ENCODE data around the gene USP10. TPM values are rescaled to one million over a fixed set of nuclear protein-coding genes. Genes with fewer than 3 reads are reported as not detected.

The USP10 gene
- polyA plus RNA-seq, 6 donors from 2014 or later, result 69.4 to 103 (median 96.4) TPM

DNA sequence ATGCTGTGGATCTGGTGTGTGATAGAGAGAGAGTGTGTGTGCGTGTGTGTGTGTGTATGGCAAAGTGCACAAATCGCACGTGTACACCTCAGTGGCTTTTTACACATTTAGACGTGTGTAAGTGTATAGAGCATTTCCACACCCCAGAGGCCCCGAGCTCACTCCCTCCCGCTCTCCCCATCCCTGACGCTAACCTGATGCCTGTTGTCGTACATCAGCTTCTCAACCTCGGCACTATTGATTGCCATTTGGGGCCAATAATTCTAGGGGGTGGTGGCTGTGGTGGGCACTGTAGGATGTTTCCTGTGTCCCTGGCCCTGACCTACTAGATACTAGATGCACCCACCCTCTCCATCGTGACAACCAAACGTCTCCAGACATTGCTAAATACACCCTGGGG lies 89.6 kb downstream of the USP10 start:
- no peaks in the 10 kb centered on the region for H3K9me3 Mint-ChIP-seq
- H3K27ac Mint-ChIP-seq, result no peak overlapping the region
- H3K27me3 Mint-ChIP-seq, result no peaks in the 10 kb centered on the region
- H3K4me1 Mint-ChIP-seq, result no peaks in the 10 kb centered on the region
- H3K36me3 Mint-ChIP-seq, result peaks cover 4 to 7% of the 10 kb centered on the region in 2 donors
- ATAC-seq (ENCODE audit: low read depth in 2 of 2) (no peak), DNase-seq (no peak)
- no peak overlapping the region for H3K4me3 Mint-ChIP-seq

DNA sequence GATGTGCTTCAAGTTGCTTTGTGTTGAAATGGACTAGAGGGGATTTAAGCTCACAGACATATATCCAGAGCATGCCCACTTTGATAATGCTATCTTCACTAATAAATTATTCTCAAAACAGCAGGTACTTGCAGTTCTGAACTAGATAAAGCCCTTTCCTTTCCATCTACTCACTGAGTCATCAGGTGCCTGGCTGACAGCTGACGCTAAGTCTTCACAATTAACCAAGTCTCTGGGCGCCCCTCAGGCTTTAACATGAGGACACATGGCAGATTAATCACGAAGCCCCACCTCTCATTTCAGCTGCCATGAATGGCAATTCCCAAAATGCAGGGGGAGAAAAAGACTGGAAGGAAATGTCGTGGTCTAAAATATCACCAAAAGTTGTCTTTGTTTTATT lies 90.5 kb downstream of the USP10 start:
- H3K27me3 Mint-ChIP-seq, result no peaks in the 10 kb centered on the region
- no peaks in the 10 kb centered on the region for H3K4me1 Mint-ChIP-seq
- DNase-seq (no peak), ATAC-seq (ENCODE audit: low read depth in 2 of 2) (no peak)
- H3K27ac Mint-ChIP-seq, result peak overlapping the region in 1 of 6 donors; percentile 69
- no peak overlapping the region for H3K4me3 Mint-ChIP-seq
- H3K36me3 Mint-ChIP-seq, result peaks cover 4 to 7% of the 10 kb centered on the region in 2 donors
- H3K9me3 Mint-ChIP-seq, result no peaks in the 10 kb centered on the region

DNA sequence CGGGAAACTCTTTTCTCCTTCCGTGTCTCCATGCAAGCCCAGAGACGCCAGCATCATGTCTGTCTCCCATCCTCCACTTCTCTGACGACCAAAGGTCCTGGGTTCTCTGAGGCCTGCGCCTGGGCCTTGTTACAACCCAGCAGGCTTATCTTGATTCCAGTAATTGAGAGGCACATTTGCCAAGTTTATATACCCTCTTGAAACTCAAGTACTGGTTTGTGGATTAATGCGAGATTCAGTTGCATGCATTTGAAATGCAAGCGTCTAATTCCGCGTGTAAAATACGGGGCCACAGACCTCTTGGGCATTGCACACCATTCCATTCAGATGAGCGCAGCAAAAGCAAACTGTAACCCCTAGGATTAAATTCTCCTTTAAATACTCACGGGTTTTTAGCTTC lies 91.3 kb downstream of the USP10 start:
- no peak overlapping the region for H3K4me3 Mint-ChIP-seq
- ATAC-seq (ENCODE audit: low read depth in 2 of 2), result no peak
- H3K4me1 Mint-ChIP-seq, result no peaks in the 10 kb centered on the region
- no peak overlapping the region for H3K27ac Mint-ChIP-seq
- H3K9me3 Mint-ChIP-seq, result no peaks in the 10 kb centered on the region
- H3K36me3 Mint-ChIP-seq, result peaks cover 7% of the 10 kb centered on the region in 2 donors
- DNase-seq, result no peak
- no peaks in the 10 kb centered on the region for H3K27me3 Mint-ChIP-seq

DNA sequence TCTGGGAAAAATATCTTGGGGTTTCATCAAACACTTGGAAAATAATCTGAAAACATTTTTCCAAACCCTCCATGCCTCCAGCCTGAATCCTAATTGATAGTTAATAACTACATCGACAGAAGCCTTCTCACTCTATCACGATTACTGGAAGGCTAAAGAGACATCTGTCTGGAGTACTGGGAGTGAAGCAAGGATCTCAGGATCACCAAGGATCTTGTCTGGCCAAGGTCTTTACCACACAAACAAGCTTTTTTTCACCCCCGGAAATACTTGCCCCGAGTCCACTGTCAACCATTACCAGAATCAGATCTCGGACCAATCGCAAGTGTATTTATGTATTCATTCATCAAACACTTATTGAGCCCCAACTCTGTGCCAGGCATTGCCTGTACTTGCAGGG lies 91.7 kb downstream of the USP10 start:
- Mint-ChIP-seq H3K27ac (no peak overlapping the region), H3K36me3 (peaks cover 7 to 10% of the 10 kb centered on the region in 2 donors)

DNA sequence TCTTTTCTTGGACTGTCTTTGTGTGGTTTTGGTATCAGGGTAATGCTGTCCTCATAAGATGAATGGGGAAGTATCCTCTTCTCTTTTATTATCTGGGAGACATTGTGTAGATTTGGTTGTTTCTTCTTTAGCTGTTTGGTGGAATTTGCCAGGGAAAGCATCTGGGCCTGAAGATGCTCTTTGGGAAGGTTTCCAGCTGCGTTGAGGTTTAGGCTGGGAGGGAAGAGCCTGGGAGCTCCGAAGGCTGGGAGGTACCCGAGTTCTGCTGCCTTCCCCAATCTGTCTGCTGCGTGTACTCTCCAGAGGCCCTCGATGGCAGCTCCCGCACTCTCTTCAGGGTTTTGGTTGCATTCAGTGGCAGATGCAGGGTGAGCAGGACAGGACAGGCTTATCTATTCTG lies 94.4 kb downstream of the USP10 start:
- Mint-ChIP-seq H3K4me3 (no peak overlapping the region), H3K9me3 (peaks cover 0 to 4% (median 0%) of the 10 kb centered on the region in 7 donors), H3K4me1 (no peaks in the 10 kb centered on the region), H3K27ac (peak overlapping the region in 1 of 6 donors; percentile 6), H3K36me3 (peaks cover 7 to 10% of the 10 kb centered on the region in 2 donors), H3K27me3 (no peaks in the 10 kb centered on the region)
- ATAC-seq (ENCODE audit: low read depth in 2 of 2), result no peak
- no peak for DNase-seq

More for the DNA sequence above, 91.7 kb downstream of the USP10 start:
- H3K4me1 Mint-ChIP-seq, result no peaks in the 10 kb centered on the region
- no peak overlapping the region for H3K4me3 Mint-ChIP-seq
- no peak for ATAC-seq (ENCODE audit: low read depth in 2 of 2)
- no peaks in the 10 kb centered on the region for H3K9me3 Mint-ChIP-seq
- DNase-seq, result no peak
- H3K27me3 Mint-ChIP-seq, result no peaks in the 10 kb centered on the region

DNA sequence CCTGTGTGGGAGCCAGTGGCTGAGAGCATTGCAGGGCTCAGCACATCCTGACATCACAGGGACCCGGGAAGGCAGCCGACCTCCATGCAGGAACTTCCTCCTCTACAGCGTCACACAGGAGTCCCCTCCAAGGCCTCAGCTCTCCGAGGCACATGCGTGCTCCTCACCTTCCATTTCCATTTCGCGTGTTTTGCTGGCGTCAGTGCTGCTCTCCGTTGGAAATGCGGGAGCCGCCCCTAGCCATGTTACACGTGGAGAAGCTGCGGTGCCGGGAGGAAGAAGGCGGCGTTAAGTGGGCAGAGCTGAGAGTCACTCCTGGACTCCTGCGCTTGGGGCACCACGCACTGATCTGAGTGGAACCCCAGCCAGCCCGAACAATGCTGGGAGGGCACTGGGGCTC lies 94.8 kb downstream of the USP10 start:
- Mint-ChIP-seq H3K36me3 (peaks cover 5 to 10% of the 10 kb centered on the region in 2 donors), H3K4me1 (no peaks in the 10 kb centered on the region), H3K4me3 (no peak overlapping the region), H3K27me3 (no peaks in the 10 kb centered on the region), H3K9me3 (peaks cover 0 to 4% (median 2%) of the 10 kb centered on the region in 7 donors), H3K27ac (no peak overlapping the region)
- no peak for DNase-seq
- no peak for ATAC-seq (ENCODE audit: low read depth in 2 of 2)

DNA sequence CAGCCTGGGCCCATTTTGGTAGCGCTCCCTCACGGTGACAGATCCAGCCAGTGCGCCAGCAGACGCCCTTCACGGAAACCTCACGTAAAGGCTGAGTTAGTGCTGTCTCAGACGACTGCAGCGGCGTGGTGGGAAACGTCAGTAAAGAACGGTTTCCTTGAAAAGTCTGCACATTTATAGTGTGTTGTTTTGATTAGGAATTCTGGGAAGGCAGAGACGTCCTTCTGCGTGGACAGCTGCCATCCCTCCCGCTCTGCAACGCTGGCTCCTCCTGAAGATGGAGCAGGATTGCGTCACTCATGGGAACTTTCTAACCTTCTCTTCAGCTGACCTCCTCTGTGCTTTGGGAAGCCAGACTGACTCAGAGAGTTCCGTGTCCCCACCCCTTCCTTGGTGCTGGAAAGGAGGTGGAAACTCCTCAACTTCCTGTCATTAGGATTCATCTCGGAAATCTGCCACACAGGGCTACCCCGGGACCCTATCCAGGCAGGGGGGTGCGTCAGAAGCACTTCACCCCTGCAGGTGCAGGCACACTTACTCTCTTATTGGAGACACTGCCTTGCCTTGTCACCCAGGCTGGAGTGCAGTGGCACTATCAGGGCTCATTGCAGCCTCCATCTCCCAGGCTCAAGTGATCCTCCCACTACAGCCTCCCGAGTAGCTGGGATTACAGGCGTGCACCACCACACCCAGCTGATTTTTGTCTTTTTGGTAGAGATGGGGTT lies 95.7 kb downstream of the USP10 start:
- DNase-seq (no peak), ATAC-seq (ENCODE audit: low read depth in 2 of 2) (no peak)
- H3K27me3 Mint-ChIP-seq, result no peaks in the 10 kb centered on the region
- H3K9me3 Mint-ChIP-seq, result peaks cover 0 to 4% (median 4%) of the 10 kb centered on the region in 7 donors
- H3K4me1 Mint-ChIP-seq, result no peaks in the 10 kb centered on the region
- H3K4me3 Mint-ChIP-seq, result no peak overlapping the region
- H3K27ac Mint-ChIP-seq, result no peak overlapping the region
- peaks cover 0 to 10% of the 10 kb centered on the region in 2 donors for H3K36me3 Mint-ChIP-seq

DNA sequence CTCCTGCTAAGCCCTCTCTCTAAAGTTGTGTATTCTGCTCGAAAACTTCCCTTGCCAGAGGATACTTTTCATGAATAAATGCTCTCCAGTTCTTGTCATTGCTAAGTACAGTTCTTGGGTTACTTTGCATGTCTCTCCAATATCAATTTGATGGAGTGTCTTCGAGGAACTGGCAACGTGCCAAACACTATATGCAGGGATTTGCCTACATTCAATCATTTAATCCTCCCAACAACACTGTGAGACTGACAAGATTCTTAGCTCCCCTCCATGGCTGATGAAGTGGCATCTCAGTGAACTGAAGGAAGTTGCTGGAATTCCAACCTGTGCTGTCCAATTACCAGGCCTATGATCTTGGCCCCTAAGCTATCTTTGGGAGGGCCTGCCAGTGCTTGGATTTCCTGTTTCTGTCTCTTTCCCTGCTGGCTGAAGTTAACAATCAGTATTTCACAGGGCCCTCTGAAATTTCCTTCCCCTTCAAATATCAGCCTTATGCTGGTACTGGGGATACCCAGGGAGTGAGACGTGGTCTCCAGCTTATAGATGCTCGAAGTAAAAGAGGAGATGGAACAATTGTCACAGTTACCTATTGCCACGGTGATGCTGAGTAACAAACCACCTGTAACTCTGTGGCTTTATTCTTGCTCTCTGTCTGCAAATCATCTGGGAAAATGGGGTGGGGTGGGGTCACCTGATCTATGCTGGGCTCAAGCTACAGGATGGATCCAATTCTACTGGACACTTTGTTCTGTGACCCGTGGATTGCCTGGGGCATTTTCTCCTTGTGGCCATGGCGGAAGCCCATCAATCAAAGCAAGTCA lies 100.6 kb downstream of the USP10 start:
- Mint-ChIP-seq H3K27ac (no peak overlapping the region), H3K36me3 (peaks cover 6% of the 10 kb centered on the region in 2 donors), H3K4me1 (peaks cover 2% of the 10 kb centered on the region in 3 donors), H3K9me3 (peaks cover 0 to 5% (median 4%) of the 10 kb centered on the region in 7 donors), H3K4me3 (no peak overlapping the region), H3K27me3 (peaks cover 0 to 8% (median 6%) of the 10 kb centered on the region in 3 donors)
- DNase-seq (no peak), ATAC-seq (ENCODE audit: low read depth in 2 of 2) (no peak)

DNA sequence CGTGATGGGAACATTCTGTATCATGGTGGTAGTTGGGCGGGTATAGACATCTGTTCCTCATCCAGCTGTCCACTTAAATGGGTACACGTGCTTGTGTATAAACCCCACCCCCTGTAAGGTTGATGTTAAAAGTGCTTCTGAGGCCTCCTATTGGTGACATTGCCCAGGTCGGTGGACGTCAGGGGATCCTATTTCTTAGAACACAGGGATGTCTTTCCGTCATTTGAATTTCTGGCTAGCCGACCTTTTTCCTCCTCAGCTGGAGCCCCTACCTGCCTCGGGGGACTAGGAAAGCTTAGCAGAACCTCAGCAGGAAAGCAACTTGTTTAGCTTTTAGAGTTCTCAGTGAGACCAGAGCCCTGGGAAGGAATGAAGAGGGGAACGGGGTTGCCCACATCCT lies 103.3 kb downstream of the USP10 start:
- H3K27ac Mint-ChIP-seq, result no peak overlapping the region
- H3K9me3 Mint-ChIP-seq, result peaks cover 0 to 5% (median 4%) of the 10 kb centered on the region in 7 donors
- ATAC-seq (ENCODE audit: low read depth in 2 of 2) (no peak), DNase-seq (no peak)
- H3K36me3 Mint-ChIP-seq, result peaks cover 0 to 6% of the 10 kb centered on the region in 2 donors
- H3K27me3 Mint-ChIP-seq, result peaks cover 0 to 15% (median 6%) of the 10 kb centered on the region in 3 donors
- H3K4me3 Mint-ChIP-seq, result no peak overlapping the region
- H3K4me1 Mint-ChIP-seq, result peaks cover 11 to 19% (median 15%) of the 10 kb centered on the region in 3 donors

DNA sequence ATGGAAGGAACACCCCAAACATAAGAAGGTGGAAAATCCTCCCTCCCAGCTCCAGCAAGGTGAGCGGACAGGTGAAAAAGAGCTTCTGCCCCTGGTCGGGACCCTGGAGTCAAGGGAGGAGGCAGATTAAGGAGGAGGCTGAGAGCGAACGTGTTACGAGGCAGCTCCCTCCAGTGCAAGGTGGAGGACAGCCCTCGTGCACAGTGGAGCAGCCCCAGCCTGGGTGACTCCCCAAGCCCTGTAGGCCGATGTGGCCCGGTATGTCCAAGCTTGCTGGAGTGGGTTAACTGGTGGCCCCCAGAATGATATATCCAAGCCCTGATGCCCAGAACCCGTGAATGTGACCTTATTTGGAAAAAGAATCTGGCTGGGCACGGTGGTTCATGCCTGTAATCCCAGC lies 104.5 kb downstream of the USP10 start:
- Mint-ChIP-seq H3K4me3 (no peak overlapping the region), H3K9me3 (peaks cover 0 to 5% (median 4%) of the 10 kb centered on the region in 7 donors), H3K4me1 (peaks cover 11 to 19% (median 15%) of the 10 kb centered on the region in 3 donors), H3K27me3 (peaks cover 0 to 15% (median 6%) of the 10 kb centered on the region in 3 donors), H3K27ac (no peak overlapping the region), H3K36me3 (peaks cover 0 to 6% of the 10 kb centered on the region in 2 donors)
- ATAC-seq (ENCODE audit: low read depth in 2 of 2) (no peak), DNase-seq (no peak)

DNA sequence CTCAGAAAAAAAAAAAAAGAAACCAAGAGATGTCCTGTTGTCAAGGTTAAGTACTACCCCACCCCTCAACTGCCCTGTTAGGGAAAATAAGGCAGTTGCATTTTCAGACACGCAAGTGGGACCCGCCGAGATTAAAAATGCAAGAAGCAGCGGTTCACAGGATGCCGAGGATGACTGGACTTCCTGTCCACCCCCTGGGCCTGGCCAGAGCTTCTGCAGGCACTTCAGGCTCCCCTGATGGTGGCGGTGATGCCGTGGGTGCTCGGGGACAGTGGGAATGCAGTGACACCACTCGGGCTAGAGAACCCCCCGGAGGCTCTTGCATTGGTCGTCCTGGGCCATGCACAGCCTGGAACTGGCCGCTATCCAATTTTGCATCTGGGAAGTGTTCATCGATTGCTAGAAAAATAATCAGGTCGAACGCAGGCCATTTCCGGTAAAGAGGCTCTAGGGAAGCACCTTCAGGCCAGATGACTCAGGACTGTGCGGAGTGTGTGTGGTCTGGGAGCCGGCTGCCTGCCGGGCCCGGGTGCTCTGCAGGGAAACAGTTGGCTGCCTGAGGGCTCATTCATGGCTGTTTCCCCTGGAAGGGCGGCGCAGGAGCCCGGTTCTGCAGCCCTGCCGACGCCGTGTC lies 106.6 kb downstream of the USP10 start:
- peak overlapping the region in 7 of 8 donors; percentile 43 to 82 (median 57) for H3K4me3 Mint-ChIP-seq
- H3K9me3 Mint-ChIP-seq, result no peaks in the 10 kb centered on the region
- ATAC-seq (ENCODE audit: low read depth in 2 of 2) (peak; percentile 43 to 55), DNase-seq (peak; percentile 15)
- peaks cover 0 to 15% (median 6%) of the 10 kb centered on the region in 3 donors for H3K27me3 Mint-ChIP-seq
- no peaks in the 10 kb centered on the region for H3K36me3 Mint-ChIP-seq
- peaks cover 14 to 29% (median 22%) of the 10 kb centered on the region in 3 donors for H3K4me1 Mint-ChIP-seq
- H3K27ac Mint-ChIP-seq, result no peak overlapping the region

DNA sequence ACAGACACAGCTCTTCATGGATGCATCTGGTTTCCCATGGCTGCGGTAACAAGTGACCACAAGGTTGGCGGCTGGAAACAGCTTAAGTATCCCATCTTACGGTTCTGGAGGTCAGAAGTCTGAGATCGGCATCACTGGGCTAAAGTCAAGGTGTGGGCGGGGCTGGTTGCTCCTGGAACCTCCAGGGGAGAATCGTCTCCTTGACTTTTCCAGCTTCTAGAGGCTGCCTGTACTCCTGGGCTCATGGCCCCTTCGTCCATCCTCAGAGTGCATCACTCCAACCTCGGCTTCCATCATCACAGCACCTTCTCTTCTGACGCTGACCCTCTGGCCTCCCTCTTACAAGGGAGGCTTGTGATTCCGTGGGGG lies 107.1 kb downstream of the USP10 start:
- no peak for ATAC-seq (ENCODE audit: low read depth in 2 of 2)
- Mint-ChIP-seq H3K9me3 (peaks cover 0 to 3% (median 0%) of the 10 kb centered on the region in 7 donors), H3K36me3 (no peaks in the 10 kb centered on the region), H3K27ac (peak overlapping the region in 1 of 6 donors; percentile 27), H3K4me1 (peaks cover 14 to 32% (median 22%) of the 10 kb centered on the region in 3 donors), H3K27me3 (peaks cover 0 to 18% (median 6%) of the 10 kb centered on the region in 3 donors), H3K4me3 (peak overlapping the region in 3 of 8 donors; percentile 42 to 72 (median 43))
- no peak for DNase-seq

DNA sequence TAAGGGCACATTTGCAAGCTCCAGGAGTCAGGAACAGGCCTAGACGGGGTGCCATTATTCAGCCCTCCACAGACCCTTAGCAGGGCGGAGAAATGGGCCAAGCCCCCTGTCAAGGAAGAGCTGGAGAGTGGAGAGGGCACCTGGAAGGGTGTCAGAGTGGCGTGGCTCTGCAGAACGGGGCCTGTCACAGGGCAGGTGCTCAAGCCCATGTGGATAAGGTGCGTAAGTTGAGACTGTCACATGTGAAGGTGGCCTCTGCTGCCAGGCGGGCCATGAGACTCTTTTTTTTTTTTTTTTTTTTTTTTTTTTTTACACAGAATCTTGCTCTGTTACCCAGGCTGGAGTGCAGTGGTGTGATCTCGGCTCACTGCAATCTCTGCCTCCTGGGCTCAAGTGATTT lies 108.0 kb downstream of the USP10 start:
- Mint-ChIP-seq H3K27me3 (peaks cover 0 to 13% (median 6%) of the 10 kb centered on the region in 3 donors), H3K9me3 (peaks cover 0 to 3% (median 0%) of the 10 kb centered on the region in 7 donors), H3K27ac (no peak overlapping the region), H3K36me3 (no peaks in the 10 kb centered on the region), H3K4me3 (no peak overlapping the region), H3K4me1 (peaks cover 14 to 32% (median 22%) of the 10 kb centered on the region in 3 donors)
- no peak for ATAC-seq (ENCODE audit: low read depth in 2 of 2)
- no peak for DNase-seq

Data from naive B cell (primary cell).